HEK293T (cell line): ENCODE results near the gene JAG1.
A peak's percentile ranks its signal among the peaks of the same experiment; 100 is the strongest.

Source experiments
- CTCF ChIA-PET: fragments of 350-600 bp; formaldehyde crosslinking; extraction: SDS; loops from one replicate; lab custom pipeline; 2021; ENCODE audit warnings: antibody characterized with exemption, inconsistent platforms; lab: Yijun Ruan, JAX
- POLR2A ChIA-PET: fragments of 350-600 bp; formaldehyde crosslinking; extraction: SDS; loops from one replicate; lab custom pipeline; 2020; ENCODE audit warnings: antibody characterized with exemption, inconsistent platforms; lab: Yijun Ruan, JAX
- DNase-seq: peaks from one replicate; pipeline ENCODE4 v3.0.0; 2012; ENCODE audit warnings: mixed read lengths; ENCODE audit errors: extremely low spot score
- ARNT ChIP-seq: fragments of 450-650 bp; IDR thresholded peaks from 2 replicates; pipeline ENCODE4 v1.6.1; 2017; ENCODE audit warnings: mild to moderate bottlenecking
- BHLHE40 ChIP-seq: fragments of 450-650 bp; IDR thresholded peaks from 2 replicates; pipeline ENCODE4 v1.6.1; 2016; ENCODE audit warnings: mild to moderate bottlenecking, moderate library complexity, borderline replicate concordance
- CTBP1 ChIP-seq: fragments of 450-650 bp; IDR thresholded peaks from 2 replicates; pipeline ENCODE4 v1.6.1; 2016; ENCODE audit warnings: borderline replicate concordance
- ELF4 ChIP-seq: fragments of 450-650 bp; IDR thresholded peaks from 2 replicates; pipeline ENCODE4 v1.6.1; 2017; ENCODE audit warnings: antibody characterized with exemption
- FOXA1 ChIP-seq: fragments of 450-650 bp; IDR thresholded peaks from 2 replicates; pipeline ENCODE4 v1.6.1; 2016; ENCODE audit warnings: mild to moderate bottlenecking
- FOXK2 ChIP-seq: fragments of 450-650 bp; IDR thresholded peaks from 2 replicates; pipeline ENCODE4 v1.6.1; 2016; ENCODE audit warnings: mild to moderate bottlenecking
- FOXM1 ChIP-seq: fragments of 450-650 bp; IDR thresholded peaks from 2 replicates; pipeline ENCODE4 v1.6.1; 2017; ENCODE audit warnings: mild to moderate bottlenecking, borderline replicate concordance
- HDGF ChIP-seq: fragments of 450-650 bp; IDR thresholded peaks from 2 replicates; pipeline ENCODE4 v1.6.1; 2017; ENCODE audit warnings: antibody characterized with exemption, borderline replicate concordance
- L3MBTL2 ChIP-seq: fragments of 450-650 bp; conservative IDR thresholded peaks from 2 replicates; pipeline ENCODE4 v1.6.1; 2016; ENCODE audit warnings: mild to moderate bottlenecking
- LEF1 ChIP-seq: fragments of 450-650 bp; IDR thresholded peaks from 2 replicates; pipeline ENCODE4 v1.6.1; 2017; ENCODE audit warnings: mild to moderate bottlenecking, borderline replicate concordance
- NFRKB ChIP-seq: fragments of 450-650 bp; IDR thresholded peaks from 2 replicates; pipeline ENCODE4 v1.6.1; 2016; ENCODE audit warnings: mild to moderate bottlenecking, moderate library complexity
- SP1 ChIP-seq: fragments of 450-650 bp; IDR thresholded peaks from 2 replicates; pipeline ENCODE4 v1.6.1; 2017
- SUZ12 ChIP-seq: fragments of 450-650 bp; IDR thresholded peaks from 2 replicates; pipeline ENCODE4 v1.6.1; 2016; ENCODE audit warnings: mild to moderate bottlenecking
- TARDBP ChIP-seq: fragments of 450-650 bp; IDR thresholded peaks from 2 replicates; pipeline ENCODE4 v1.6.1; 2016
- ZNF384 ChIP-seq: fragments of 450-650 bp; IDR thresholded peaks from 2 replicates; pipeline ENCODE4 v1.6.1; 2016
- TF ChIP-seq, protein P1 (sequence below): fragments of 450-650 bp; IDR thresholded peaks from 2 replicates; pipeline ENCODE4 v1.6.1; 2016

The JAG1 gene

DNA sequence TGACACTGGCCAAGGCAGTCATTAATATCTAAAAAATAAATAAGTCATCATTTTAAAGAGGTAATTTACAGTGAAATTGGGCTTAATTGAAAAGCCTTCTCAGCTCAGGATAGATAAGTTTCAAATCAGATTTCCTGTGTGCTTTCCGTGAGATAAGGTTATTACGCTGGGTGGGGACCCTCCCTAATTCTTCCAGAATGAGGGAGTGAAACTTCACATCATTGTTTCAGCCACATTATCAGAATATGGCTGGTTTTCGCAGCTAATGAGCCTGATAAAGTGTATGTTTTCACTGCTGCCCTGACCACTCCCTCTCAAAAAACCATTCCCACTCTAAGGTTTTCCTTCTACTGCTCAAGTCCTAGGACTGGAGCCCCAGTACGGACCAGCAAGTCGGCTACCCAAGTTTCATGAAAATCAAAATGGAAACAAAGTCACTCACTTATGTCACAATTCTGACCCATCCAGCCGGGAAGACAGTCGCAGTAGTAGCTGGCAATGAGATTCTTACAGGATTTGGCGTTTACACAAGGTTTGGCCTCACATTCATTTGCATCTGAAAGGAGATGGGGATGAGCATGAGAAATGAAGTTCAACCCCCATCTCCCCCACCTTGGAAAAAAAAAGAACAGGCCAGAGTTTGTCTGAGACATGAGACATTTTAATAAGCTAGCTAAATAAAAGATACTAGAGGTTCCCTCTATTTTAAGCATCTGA is 24.6 kb downstream of the JAG1 start:
- no peak for DNase-seq
- ChIA-PET POLR2A (interaction anchor here (1.5 kb wide), 1 partner anchor 15 kb away, joined by 3 read pairs; no protein-coding TSS in a partner anchor), CTCF (no interaction called here)
- no peak for TF ChIP-seq NFRKB
- TF ChIP-seq ARNT = no peak
- no peak for TF ChIP-seq FOXK2

DNA sequence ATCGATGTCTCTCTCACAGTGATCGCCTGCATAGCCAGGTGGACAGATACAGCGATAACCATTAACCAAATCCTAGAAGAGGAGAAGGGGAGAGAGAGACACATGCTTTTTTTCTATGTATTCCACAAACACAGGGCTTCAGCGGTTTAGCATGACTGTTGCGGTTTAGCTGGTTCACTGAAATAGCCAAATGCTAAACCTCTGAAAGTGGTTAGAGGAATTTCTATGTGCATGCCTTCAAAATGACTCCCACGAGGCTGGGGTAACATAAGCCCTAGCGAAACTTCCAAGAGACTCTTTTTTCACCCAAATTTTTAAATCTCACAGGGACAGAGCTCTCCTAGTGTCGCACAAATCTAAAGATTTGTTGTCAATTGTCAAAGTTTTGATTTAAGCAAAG is 25.1 kb downstream of the JAG1 start:
- no peak for TF ChIP-seq FOXK2
- no peak for TF ChIP-seq LEF1
- no peak for TF ChIP-seq SP1
- no peak for TF ChIP-seq TARDBP
- TF ChIP-seq, protein P1, sequence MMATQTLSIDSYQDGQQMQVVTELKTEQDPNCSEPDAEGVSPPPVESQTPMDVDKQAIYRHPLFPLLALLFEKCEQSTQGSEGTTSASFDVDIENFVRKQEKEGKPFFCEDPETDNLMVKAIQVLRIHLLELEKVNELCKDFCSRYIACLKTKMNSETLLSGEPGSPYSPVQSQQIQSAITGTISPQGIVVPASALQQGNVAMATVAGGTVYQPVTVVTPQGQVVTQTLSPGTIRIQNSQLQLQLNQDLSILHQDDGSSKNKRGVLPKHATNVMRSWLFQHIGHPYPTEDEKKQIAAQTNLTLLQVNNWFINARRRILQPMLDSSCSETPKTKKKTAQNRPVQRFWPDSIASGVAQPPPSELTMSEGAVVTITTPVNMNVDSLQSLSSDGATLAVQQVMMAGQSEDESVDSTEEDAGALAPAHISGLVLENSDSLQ = no peak
- no peak for TF ChIP-seq NFRKB
- TF ChIP-seq HDGF = no peak
- no peak for TF ChIP-seq L3MBTL2
- POLR2A ChIA-PET = no interaction called here
- CTCF ChIA-PET = no interaction called here
- no peak for DNase-seq

DNA sequence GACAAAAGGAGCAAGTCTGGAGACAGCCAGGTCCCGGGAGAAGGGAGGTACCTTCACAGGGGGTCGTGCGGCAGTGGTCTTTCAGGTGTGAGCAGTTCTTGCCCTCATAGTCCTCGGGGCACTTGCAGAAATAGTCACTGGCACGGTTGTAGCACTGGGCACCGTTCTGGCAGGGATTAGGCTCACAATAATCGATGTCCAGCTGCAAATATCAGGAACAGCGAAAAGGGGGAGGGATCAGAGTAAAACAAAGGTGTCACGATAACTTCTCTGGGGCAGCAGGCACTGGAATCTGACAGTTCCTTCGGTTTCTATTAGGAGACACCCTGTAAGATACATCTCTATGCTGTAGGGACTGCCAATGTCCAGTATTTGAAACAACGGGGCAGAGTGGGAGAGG is 25.9 kb downstream of the JAG1 start:
- POLR2A ChIA-PET = no interaction called here
- CTCF ChIA-PET = no interaction called here
- no peak for DNase-seq
- TF ChIP-seq TARDBP (no peak), BHLHE40 (no peak)

DNA sequence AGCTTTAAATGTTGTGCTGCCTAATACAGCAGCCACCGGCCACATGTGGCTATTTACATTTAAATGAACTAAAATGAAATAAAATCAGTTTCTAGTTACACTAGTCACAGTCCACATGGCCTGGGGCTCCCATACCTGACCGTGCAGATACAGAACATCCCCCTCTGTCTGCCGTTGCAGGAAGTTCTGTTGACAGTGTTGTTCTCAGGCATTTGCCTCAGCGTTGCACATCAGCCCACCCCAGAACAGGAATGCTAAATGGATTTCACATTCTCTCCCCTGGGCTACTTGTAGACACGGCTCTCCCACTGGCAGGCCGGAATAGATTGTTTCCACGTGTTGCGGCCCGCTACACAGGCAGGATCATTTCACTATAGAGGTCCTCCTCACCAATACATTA is 26.3 kb downstream of the JAG1 start:
- TF ChIP-seq BHLHE40 = no peak
- TF ChIP-seq FOXK2 = no peak
- no peak for TF ChIP-seq SUZ12
- TF ChIP-seq SP1 = no peak
- TF ChIP-seq, protein P1 = no peak
- no peak for TF ChIP-seq ZNF384
- TF ChIP-seq LEF1 = no peak
- TF ChIP-seq L3MBTL2 = no peak
- TF ChIP-seq TARDBP = no peak
- no peak for TF ChIP-seq FOXM1
- no peak for TF ChIP-seq HDGF
- no peak for TF ChIP-seq ARNT
- no peak for TF ChIP-seq CTBP1
- TF ChIP-seq FOXA1 = no peak
- no peak for TF ChIP-seq NFRKB
- TF ChIP-seq ELF4 = no peak
- DNase-seq = peak; percentile 44
- ChIA-PET POLR2A (no interaction called here), CTCF (no interaction called here)

DNA sequence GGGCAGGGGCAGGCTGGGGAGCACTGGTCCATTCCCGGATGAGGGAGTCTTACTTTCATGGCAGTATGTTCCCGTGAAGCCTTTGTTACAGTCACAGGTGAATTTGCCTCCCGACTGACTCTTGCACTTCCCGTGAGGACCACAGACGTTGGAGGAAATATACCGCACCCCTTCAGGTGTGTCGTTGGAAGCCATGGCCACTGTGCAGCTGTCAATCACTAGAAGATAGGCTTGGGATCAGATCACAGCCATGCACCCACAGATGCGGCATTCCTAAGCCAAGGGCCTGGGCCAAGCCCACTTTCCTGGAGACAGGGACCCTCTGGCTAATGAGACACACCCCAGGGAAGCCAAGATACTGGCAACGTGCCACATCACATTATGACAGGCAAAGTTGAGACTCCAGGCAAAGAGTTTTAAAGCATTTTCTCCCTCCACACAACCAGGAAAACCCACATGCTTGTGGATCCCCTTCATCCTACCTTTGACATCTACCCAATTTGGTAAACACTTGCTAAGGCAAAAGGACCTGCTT is 26.8 kb downstream of the JAG1 start:
- CTCF ChIA-PET = no interaction called here
- POLR2A ChIA-PET = no interaction called here
- DNase-seq = no peak
- TF ChIP-seq FOXK2 = no peak
- TF ChIP-seq, protein P1 = 0 out of 2 replicates have a peak, but pooled peaks have one; percentile 6

DNA sequence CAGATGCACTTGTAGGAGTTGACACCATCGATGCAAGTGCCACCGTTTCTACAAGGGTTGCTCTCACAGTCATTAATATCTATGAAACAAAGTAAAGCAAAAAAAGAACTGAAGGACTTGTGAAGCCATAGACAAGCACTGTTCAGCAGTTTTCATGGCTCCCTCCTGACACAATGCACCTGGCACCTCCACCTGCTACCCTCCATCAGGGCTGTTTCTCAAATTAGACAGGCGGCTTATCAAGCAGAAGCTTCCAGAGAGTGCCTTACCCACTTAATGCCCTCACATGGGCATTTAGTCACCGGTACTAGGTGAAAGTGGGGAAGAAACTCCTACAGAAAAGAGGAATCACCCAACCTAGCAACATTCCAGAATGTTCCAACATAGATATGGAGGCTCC is 27.8 kb downstream of the JAG1 start:
- POLR2A ChIA-PET = no interaction called here
- CTCF ChIA-PET = no interaction called here
- DNase-seq = no peak
- no peak for TF ChIP-seq FOXK2
- no peak for TF ChIP-seq SUZ12
- TF ChIP-seq, protein P1 = no peak
- TF ChIP-seq BHLHE40 = no peak
- no peak for TF ChIP-seq NFRKB
- TF ChIP-seq ELF4 = no peak
- no peak for TF ChIP-seq SP1
- no peak for TF ChIP-seq HDGF
- TF ChIP-seq L3MBTL2 = no peak

DNA sequence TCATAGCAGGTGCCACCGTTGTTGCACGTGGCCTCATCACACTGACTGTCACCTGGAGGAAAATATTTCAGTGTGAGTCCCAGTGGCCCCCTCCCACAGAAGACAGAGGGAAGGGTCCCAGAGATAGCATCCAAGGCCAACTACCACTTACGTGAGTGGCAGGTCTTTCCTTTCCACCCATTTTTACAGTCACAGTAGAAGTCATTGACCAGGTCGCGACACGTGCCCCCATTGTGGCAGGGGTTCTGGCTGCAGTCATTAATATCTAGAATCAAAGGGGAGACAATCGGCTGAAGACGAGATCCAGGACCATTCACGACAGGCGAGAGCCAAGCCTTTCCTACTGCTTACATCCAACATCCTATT is 28.6 kb downstream of the JAG1 start:
- CTCF ChIA-PET = interaction anchor here (0.6 kb wide), 1 partner anchor 153 kb away, joined by 3 read pairs; no protein-coding TSS in a partner anchor
- POLR2A ChIA-PET = no interaction called here
- TF ChIP-seq CTBP1 = no peak
- no peak for TF ChIP-seq FOXK2
- TF ChIP-seq SP1 = no peak
- TF ChIP-seq FOXA1 = no peak
- TF ChIP-seq ARNT = no peak
- no peak for TF ChIP-seq ZNF384
- TF ChIP-seq NFRKB = no peak
- TF ChIP-seq, protein P1 = no peak
- no peak for TF ChIP-seq L3MBTL2
- TF ChIP-seq SUZ12 = no peak
- no peak for TF ChIP-seq ELF4
- DNase-seq = no peak
